ENCODE results near the gene PFN4. TPM values are rescaled to one million over a fixed set of nuclear protein-coding genes. Genes with fewer than 3 reads are reported as not detected.
A peak's percentile ranks its signal among the peaks of the same experiment; 100 is the strongest.

Gene PFN4
- total and polyA plus RNA-seq, 2 donors (not counting 1 experiment from before 2014, with no cell fraction given): 0.26 to 0.66 TPM

DNA sequence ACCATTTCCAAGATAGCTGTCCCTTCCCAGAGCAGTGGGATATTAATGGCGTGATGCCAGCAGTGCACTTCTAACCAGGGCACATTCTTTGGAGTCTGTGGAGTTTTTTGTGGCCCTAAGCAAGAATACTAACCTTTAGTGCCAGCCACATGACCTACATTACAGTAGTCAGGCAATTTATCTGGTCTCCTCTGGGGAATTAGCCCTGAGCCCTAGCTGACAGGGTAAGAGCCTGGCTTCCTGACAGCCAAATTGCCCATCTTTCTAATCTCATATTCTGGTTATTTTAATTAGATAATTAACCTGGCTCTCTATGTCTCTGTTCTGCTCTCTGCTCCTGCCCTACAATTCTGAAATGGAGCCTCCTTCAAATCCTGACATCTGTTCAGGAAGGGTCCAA is 5.2 kb downstream of the PFN4 start:
- no peak overlapping the region for H2AFZ ChIP-seq (ENCODE audit: low read length)
- TF ChIP-seq, protein P1, sequence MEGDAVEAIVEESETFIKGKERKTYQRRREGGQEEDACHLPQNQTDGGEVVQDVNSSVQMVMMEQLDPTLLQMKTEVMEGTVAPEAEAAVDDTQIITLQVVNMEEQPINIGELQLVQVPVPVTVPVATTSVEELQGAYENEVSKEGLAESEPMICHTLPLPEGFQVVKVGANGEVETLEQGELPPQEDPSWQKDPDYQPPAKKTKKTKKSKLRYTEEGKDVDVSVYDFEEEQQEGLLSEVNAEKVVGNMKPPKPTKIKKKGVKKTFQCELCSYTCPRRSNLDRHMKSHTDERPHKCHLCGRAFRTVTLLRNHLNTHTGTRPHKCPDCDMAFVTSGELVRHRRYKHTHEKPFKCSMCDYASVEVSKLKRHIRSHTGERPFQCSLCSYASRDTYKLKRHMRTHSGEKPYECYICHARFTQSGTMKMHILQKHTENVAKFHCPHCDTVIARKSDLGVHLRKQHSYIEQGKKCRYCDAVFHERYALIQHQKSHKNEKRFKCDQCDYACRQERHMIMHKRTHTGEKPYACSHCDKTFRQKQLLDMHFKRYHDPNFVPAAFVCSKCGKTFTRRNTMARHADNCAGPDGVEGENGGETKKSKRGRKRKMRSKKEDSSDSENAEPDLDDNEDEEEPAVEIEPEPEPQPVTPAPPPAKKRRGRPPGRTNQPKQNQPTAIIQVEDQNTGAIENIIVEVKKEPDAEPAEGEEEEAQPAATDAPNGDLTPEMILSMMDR (conservative IDR thresholded peaks at IDR 0.05 in 1 of 2, IDR thresholded peaks at IDR 0.05 in 1 of 2; ENCODE audit: low read depth in 1 of 2, low read length in 2 of 2): no peak
- no peak for TF ChIP-seq EZH2 (IDR thresholded peaks at IDR 0.05; ENCODE audit: low read length, missing control alignments)
- H3K27me3 ChIP-seq (ENCODE audit: control insufficient read depth, insufficient read depth, low read length): no peaks in the 10 kb centered on the region
- H3K27ac ChIP-seq (ENCODE audit: insufficient read depth, low read length): no peak overlapping the region
- no peak for DNase-seq (ENCODE audit: low read depth in 2 of 2)
- no peaks in the 10 kb centered on the region for H3K4me1 ChIP-seq (ENCODE audit: control insufficient read depth, extremely low read depth, insufficient read depth, low read length)
- H3K9me3 ChIP-seq (ENCODE audit: control insufficient read depth, insufficient read depth, low read depth, low read length): no peaks in the 10 kb centered on the region
- no peaks in the 10 kb centered on the region for H3K36me3 ChIP-seq (ENCODE audit: control insufficient read depth, insufficient read depth, low read length)
- no peaks in the 10 kb centered on the region for H4K20me1 ChIP-seq (ENCODE audit: control insufficient read depth, extremely low read depth, insufficient read depth, low read length)
- H3K4me3 ChIP-seq (replicated peaks in 1 of 4; ENCODE audit: control extremely low read depth in 1 of 4, insufficient read depth in 1 of 4, low read depth in 3 of 4, low read length in 4 of 4): no peak overlapping the region
- H3K4me2 ChIP-seq (ENCODE audit: extremely low read depth, insufficient read depth, low read length): no peak overlapping the region
- H3K9ac ChIP-seq (ENCODE audit: insufficient read depth, low read length): no peak overlapping the region
- H3K79me2 ChIP-seq (ENCODE audit: control insufficient read depth, insufficient read depth, low read length): no peaks in the 10 kb centered on the region

DNA sequence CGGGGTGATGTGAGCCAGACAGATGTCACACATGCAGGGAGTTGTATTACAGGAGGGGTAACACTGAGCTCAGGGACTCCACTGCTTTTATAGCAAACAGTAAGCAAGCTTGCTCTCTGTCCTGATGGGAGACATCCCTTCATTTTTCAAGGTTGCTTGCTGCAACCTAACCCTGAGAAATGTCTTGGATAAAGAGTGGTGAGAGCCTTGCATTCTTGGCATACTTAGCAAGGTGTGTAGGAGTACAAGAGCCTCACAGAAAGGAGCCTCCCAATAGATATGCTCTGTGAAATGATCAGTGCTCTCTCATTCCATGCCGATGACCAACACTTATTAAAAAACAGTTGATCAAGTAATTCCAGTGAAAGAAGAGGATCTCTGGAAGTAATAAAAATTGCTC is 8.1 kb downstream of the PFN4 start:
- no peaks in the 10 kb centered on the region for H3K4me1 ChIP-seq (ENCODE audit: control insufficient read depth, extremely low read depth, insufficient read depth, low read length)
- H3K9me3 ChIP-seq (ENCODE audit: control insufficient read depth, insufficient read depth, low read depth, low read length): no peaks in the 10 kb centered on the region
- no peaks in the 10 kb centered on the region for H3K79me2 ChIP-seq (ENCODE audit: control insufficient read depth, insufficient read depth, low read length)
- no peak overlapping the region for H3K4me3 ChIP-seq (replicated peaks in 1 of 4; ENCODE audit: control extremely low read depth in 1 of 4, insufficient read depth in 1 of 4, low read depth in 3 of 4, low read length in 4 of 4)
- no peak overlapping the region for H2AFZ ChIP-seq (ENCODE audit: low read length)
- peak in 1 of 2 donors; percentile 84 for DNase-seq (ENCODE audit: low read depth in 2 of 2)
- H3K4me2 ChIP-seq (ENCODE audit: extremely low read depth, insufficient read depth, low read length): no peak overlapping the region
- H3K27me3 ChIP-seq (ENCODE audit: control insufficient read depth, insufficient read depth, low read length): no peaks in the 10 kb centered on the region
- H4K20me1 ChIP-seq (ENCODE audit: control insufficient read depth, extremely low read depth, insufficient read depth, low read length): no peaks in the 10 kb centered on the region
- H3K9ac ChIP-seq (ENCODE audit: insufficient read depth, low read length): no peak overlapping the region
- no peak overlapping the region for H3K27ac ChIP-seq (ENCODE audit: insufficient read depth, low read length)
- H3K36me3 ChIP-seq (ENCODE audit: control insufficient read depth, insufficient read depth, low read length): no peaks in the 10 kb centered on the region
- TF ChIP-seq EZH2 (IDR thresholded peaks at IDR 0.05; ENCODE audit: low read length, missing control alignments): no peak
- TF ChIP-seq, protein P1 (conservative IDR thresholded peaks at IDR 0.05 in 1 of 2, IDR thresholded peaks at IDR 0.05 in 1 of 2; ENCODE audit: low read depth in 1 of 2, low read length in 2 of 2): no peak

DNA sequence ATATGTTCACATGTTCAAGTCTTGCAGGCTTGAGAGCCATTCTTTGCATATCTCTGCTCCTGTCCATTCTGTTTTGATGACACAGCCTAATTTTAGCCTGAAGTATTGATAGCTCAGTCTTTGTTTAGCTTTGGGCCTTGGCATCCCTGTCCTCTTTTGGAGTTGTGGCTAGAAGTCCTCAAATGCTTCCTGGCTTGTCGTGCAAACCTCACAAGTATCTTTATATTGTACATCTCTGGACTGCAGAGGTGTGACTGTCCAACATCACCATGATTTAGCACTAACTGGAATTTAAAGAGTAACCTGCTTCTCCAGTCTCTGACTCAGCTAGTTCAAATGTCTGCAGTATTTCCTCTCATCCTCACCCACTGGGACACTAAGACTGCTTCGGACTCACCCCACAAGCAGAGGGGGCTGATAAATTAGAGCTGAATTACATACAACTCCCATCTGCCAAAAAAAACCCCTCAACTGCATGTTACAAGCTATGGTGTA is 11.7 kb downstream of the PFN4 start:
- peak in 1 of 2 donors; percentile 77 for DNase-seq (ENCODE audit: low read depth in 2 of 2)
- Histone ChIP-seq H3K4me2 (ENCODE audit: extremely low read depth, insufficient read depth, low read length) (no peak overlapping the region), H3K9me3 (ENCODE audit: control insufficient read depth, insufficient read depth, low read depth, low read length) (no peaks in the 10 kb centered on the region), H3K27ac (ENCODE audit: insufficient read depth, low read length) (no peak overlapping the region), H3K4me3 (replicated peaks in 1 of 4; ENCODE audit: control extremely low read depth in 1 of 4, insufficient read depth in 1 of 4, low read depth in 3 of 4, low read length in 4 of 4) (no peak overlapping the region), H3K79me2 (ENCODE audit: control insufficient read depth, insufficient read depth, low read length) (no peaks in the 10 kb centered on the region), H3K4me1 (ENCODE audit: control insufficient read depth, extremely low read depth, insufficient read depth, low read length) (no peaks in the 10 kb centered on the region), H3K27me3 (ENCODE audit: control insufficient read depth, insufficient read depth, low read length) (no peaks in the 10 kb centered on the region), H2AFZ (ENCODE audit: low read length) (no peak overlapping the region), H3K9ac (ENCODE audit: insufficient read depth, low read length) (no peak overlapping the region), H3K36me3 (ENCODE audit: control insufficient read depth, insufficient read depth, low read length) (no peaks in the 10 kb centered on the region), H4K20me1 (ENCODE audit: control insufficient read depth, extremely low read depth, insufficient read depth, low read length) (no peaks in the 10 kb centered on the region)
- TF ChIP-seq, protein P1 (conservative IDR thresholded peaks at IDR 0.05 in 1 of 2, IDR thresholded peaks at IDR 0.05 in 1 of 2; ENCODE audit: low read depth in 1 of 2, low read length in 2 of 2): no peak
- TF ChIP-seq EZH2 (IDR thresholded peaks at IDR 0.05; ENCODE audit: low read length, missing control alignments): no peak
